C4-2B (cell line): ENCODE results near the gene SUMF1.

Experiments
- CTCF ChIP-seq: fragments of 450-650 bp; conservative IDR thresholded peaks from 2 replicates; pipeline ENCODE4 v1.5.1; 2017; ENCODE audit warnings: mild to moderate bottlenecking
- ZFX ChIP-seq: fragments of 450-650 bp; IDR thresholded peaks from 2 replicates; pipeline ENCODE4 v1.6.1; 2017

DNA sequence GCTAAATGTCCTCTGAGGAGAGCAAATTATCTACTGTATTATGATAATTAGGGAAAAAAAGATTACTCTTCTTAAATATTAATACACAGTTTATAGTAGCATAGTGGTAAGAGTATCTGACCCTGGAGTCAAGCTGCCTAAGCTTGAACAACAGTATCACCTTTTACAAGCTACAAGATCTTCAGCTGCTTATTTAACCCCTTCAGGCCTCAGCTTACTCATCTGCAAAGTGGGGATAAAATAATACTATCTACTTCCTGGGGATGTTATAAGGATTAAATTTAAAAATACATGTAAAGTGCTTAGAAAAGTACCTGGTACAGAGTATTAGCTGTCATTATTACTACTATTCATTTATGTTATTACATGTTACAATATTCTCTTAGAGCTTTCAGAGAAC, 42.0 kb downstream of the SUMF1 start:
- TF ChIP-seq CTCF, result no peak
- TF ChIP-seq ZFX, result no peak
